H1 (cell line): ENCODE data around the gene FCF1. TPM values are rescaled to one million over a fixed set of nuclear protein-coding genes. Genes with fewer than 3 reads are reported as not detected.

ENCODE experiments used
- CTCF ChIA-PET: fragments of 300-600 bp; sonication (Branson Sonifier 250); formaldehyde crosslinking; loops from one replicate; lab custom pipeline; 2021; ENCODE audit not compliant: partially characterized antibody; lab: Charles Lee
- POLR2A ChIA-PET: fragments of 300-600 bp; sonication (Branson Sonifier 250); formaldehyde crosslinking; loops from one replicate; lab custom pipeline; 2021; ENCODE audit warnings: inconsistent platforms; ENCODE audit not compliant: partially characterized antibody; lab: Charles Lee
- DNase-seq, 2 experiments: peaks; one replicate each; pipeline versions ENCODE4 v3.0.0 to v3.0.0-alpha.2; 2010 to 2022; ENCODE audit warnings: low spot score in 2 of 2, low read depth in 1 of 2, mixed read lengths in 1 of 2
- FAIRE-seq: peaks from 2 replicates; lab custom pipeline; 2011; peaks lifted over from hg19 to GRCh38; lab: Jason Lieb, UNC
- H2AFZ ChIP-seq: 2 replicates; pipeline ENCODE4 v1.8.1; 2012; ENCODE audit warnings: low read length, inconsistent platforms
- H2AK5ac ChIP-seq: 2 replicates; pipeline ENCODE4 v1.6.1; 2013; ENCODE audit warnings: low read depth, low read length
- H2BK120ac ChIP-seq: replicated peaks from 2 replicates; pipeline ENCODE3; 2013; ENCODE audit warnings: low read depth, low read length, inconsistent platforms
- H2BK12ac ChIP-seq: 2 replicates; pipeline ENCODE4 v1.6.1; 2013; ENCODE audit warnings: low read depth, low read length
- H2BK15ac ChIP-seq: 2 replicates; pipeline ENCODE4 v1.6.1; 2013; ENCODE audit warnings: low read length
- H2BK20ac ChIP-seq: 2 replicates; pipeline ENCODE4 v1.6.1; 2013; ENCODE audit warnings: low read length
- H2BK5ac ChIP-seq: 2 replicates; pipeline ENCODE4 v1.6.1; 2013; ENCODE audit warnings: low read depth, low read length
- H3K14ac ChIP-seq: 2 replicates; pipeline ENCODE4 v1.6.1; 2013; ENCODE audit warnings: inconsistent platforms; ENCODE audit not compliant: insufficient read length
- H3K18ac ChIP-seq: 2 replicates; pipeline ENCODE4 v1.6.1; 2013; ENCODE audit warnings: low read length; ENCODE audit errors: extremely low read depth
- H3K23ac ChIP-seq: 2 replicates; pipeline ENCODE4 v1.6.1; 2013; ENCODE audit warnings: inconsistent platforms; ENCODE audit not compliant: insufficient read length
- H3K23me2 ChIP-seq: 2 replicates; pipeline ENCODE4 v1.6.1; 2013; ENCODE audit warnings: low read depth, low read length
- H3K27ac ChIP-seq: 2 replicates; pipeline ENCODE4 v1.6.1; 2011; ENCODE audit warnings: low read depth, low read length, inconsistent platforms
- H3K27me3 ChIP-seq, 4 experiments: replicated peaks in 1 of 4; 1 replicate in 1 of 4; 2 replicates in 3 of 4; pipeline versions ENCODE4 v1.6.1 to v1.8.1; 2011 to 2013; ENCODE audit warnings: low read length in 3 of 4, mild to moderate bottlenecking in 3 of 4, inconsistent platforms in 2 of 4, mixed read lengths in 2 of 4, moderate library complexity in 1 of 4; ENCODE audit not compliant: control insufficient read depth in 3 of 4, insufficient read depth in 3 of 4; ENCODE audit errors: extremely low read depth in 1 of 4
- H3K36me3 ChIP-seq, 4 experiments: 2 replicates each; pipeline versions ENCODE4 v1.6.1 to v1.8.1; 2011 to 2013; ENCODE audit warnings: mild to moderate bottlenecking in 4 of 4, low read length in 3 of 4, moderate library complexity in 2 of 4, control low read depth in 1 of 4, inconsistent platforms in 1 of 4; ENCODE audit not compliant: insufficient read depth in 4 of 4, control insufficient read depth in 2 of 4
- H3K4ac ChIP-seq: replicated peaks from 2 replicates; pipeline ENCODE3; 2013; ENCODE audit warnings: low read length, low read depth, mixed read lengths, inconsistent platforms; ENCODE audit not compliant: insufficient read length
- H3K4me1 ChIP-seq, 4 experiments: replicated peaks in 1 of 4; 1 replicate in 1 of 4; 2 replicates in 3 of 4; pipeline versions ENCODE4 v1.6.1 to v1.8.1; 2011 to 2013; ENCODE audit warnings: low read length in 3 of 4, inconsistent platforms in 2 of 4, mixed read lengths in 1 of 4; ENCODE audit not compliant: insufficient read depth in 4 of 4, control insufficient read depth in 3 of 4
- H3K4me2 ChIP-seq, 2 experiments: 2 replicates each; pipeline versions ENCODE4 v1.6.1 to v1.8.1; 2011 to 2013; ENCODE audit warnings: low read depth in 2 of 2, low read length in 2 of 2, control low read depth in 1 of 2, inconsistent platforms in 1 of 2, mild to moderate bottlenecking in 1 of 2; ENCODE audit not compliant: insufficient read depth in 1 of 2
- H3K4me3 ChIP-seq, 4 experiments: fragments of 200-600, 300-600 bp in 1 of 4; sonication (generic), shearing (Covaris generic), sonication (Bioruptor Twin) in 1 of 4; 2 replicates each; pipeline versions ENCODE4 v1.5.1 to v1.8.1; 2011 to 2016; ENCODE audit warnings: low read length in 4 of 4, low read depth in 3 of 4, control low read depth in 2 of 4, inconsistent platforms in 2 of 4, mild to moderate bottlenecking in 2 of 4, mixed read lengths in 1 of 4, moderate library complexity in 1 of 4; ENCODE audit not compliant: insufficient read depth in 2 of 4; ENCODE audit errors: extremely low read depth in 1 of 4
- H3K56ac ChIP-seq: replicated peaks from 2 replicates; pipeline ENCODE3; 2013; ENCODE audit warnings: low read depth, mild to moderate bottlenecking, mixed read lengths, low read length, inconsistent platforms; ENCODE audit not compliant: insufficient read length
- H3K79me1 ChIP-seq: 2 replicates; pipeline ENCODE4 v1.6.1; 2013; ENCODE audit warnings: low read depth, low read length, control low read depth
- H3K79me2 ChIP-seq, 2 experiments: 2 replicates each; pipeline versions ENCODE4 v1.6.1 to v1.8.1; 2012 to 2013; ENCODE audit warnings: low read length in 2 of 2, mild to moderate bottlenecking in 2 of 2, inconsistent platforms in 1 of 2; ENCODE audit not compliant: insufficient read depth in 2 of 2, control insufficient read depth in 1 of 2
- H3K9ac ChIP-seq, 4 experiments: replicated peaks in 1 of 4; 1 replicate in 1 of 4; 2 replicates in 3 of 4; pipeline versions ENCODE4 v1.6.1 to v1.8.1; 2011 to 2013; ENCODE audit warnings: low read depth in 3 of 4, low read length in 3 of 4, control low read depth in 2 of 4, mild to moderate bottlenecking in 2 of 4, moderate library complexity in 2 of 4, inconsistent platforms in 1 of 4; ENCODE audit errors: extremely low read depth in 1 of 4
- H3K9me3 ChIP-seq, 2 experiments: 2 replicates each; pipeline versions ENCODE4 v1.6.1 to v1.8.1; 2012 to 2013; ENCODE audit warnings: mild to moderate bottlenecking in 2 of 2, moderate library complexity in 2 of 2, control low read depth in 1 of 2, inconsistent platforms in 1 of 2, low read depth in 1 of 2, low read length in 1 of 2, mixed read lengths in 1 of 2; ENCODE audit not compliant: insufficient read depth in 2 of 2
- H4K20me1 ChIP-seq, 2 experiments: replicated peaks in 1 of 2; 2 replicates each; pipeline versions ENCODE3 to v1.8.1; 2011 to 2013; ENCODE audit warnings: inconsistent platforms in 2 of 2, low read length in 2 of 2, mild to moderate bottlenecking in 1 of 2; ENCODE audit not compliant: insufficient read depth in 2 of 2, control insufficient read depth in 1 of 2
- H4K5ac ChIP-seq: 2 replicates; pipeline ENCODE4 v1.6.1; 2013; ENCODE audit warnings: low read length, low read depth, mixed read lengths, inconsistent platforms; ENCODE audit not compliant: insufficient read length
- H4K8ac ChIP-seq: 2 replicates; pipeline ENCODE4 v1.8.0; 2013; ENCODE audit warnings: mild to moderate bottlenecking, moderate library complexity, low read length, inconsistent platforms; ENCODE audit not compliant: insufficient read depth; ENCODE audit errors: extremely low read depth
- H4K91ac ChIP-seq: replicated peaks from 2 replicates; pipeline ENCODE3; 2013; ENCODE audit warnings: low read length, mixed read lengths, inconsistent platforms; ENCODE audit not compliant: insufficient read length
- ASH2L ChIP-seq: fragments of 200-600, 300-600 bp; sonication (generic); IDR thresholded peaks from one replicate; pipeline ENCODE4 v1.7.1; 2017; ENCODE audit warnings: low read length
- CBX5 ChIP-seq: fragments of 300-800, 300-1000 bp; sonication (generic); IDR thresholded peaks from 2 replicates; pipeline ENCODE4 v1.7.1; 2016; ENCODE audit warnings: antibody characterized with exemption, low read length, low read depth
- CBX8 ChIP-seq: fragments of 300-800, 300-1000 bp; sonication (generic); IDR thresholded peaks from 2 replicates; pipeline ENCODE4 v1.7.1; 2016; ENCODE audit warnings: low read depth, low read length, borderline replicate concordance
- EP300 ChIP-seq, 2 experiments: IDR thresholded peaks; 1 replicate in 1 of 2; 2 replicates in 1 of 2; pipeline ENCODE4 v1.6.1; 2011 to 2012; ENCODE audit warnings: low read depth in 2 of 2, low read length in 2 of 2, mild to moderate bottlenecking in 2 of 2, borderline replicate concordance in 1 of 2, inconsistent platforms in 1 of 2, moderate library complexity in 1 of 2
- HDAC2 ChIP-seq, 2 experiments: fragments of 300-600 bp in 1 of 2; sonication (generic) in 1 of 2; IDR thresholded peaks; 2 replicates each; pipeline ENCODE4 v1.6.1; 2011 to 2012; ENCODE audit warnings: low read depth in 2 of 2, low read length in 2 of 2, mild to moderate bottlenecking in 2 of 2, moderate library complexity in 2 of 2, borderline replicate concordance in 1 of 2, inconsistent platforms in 1 of 2
- HDAC6 ChIP-seq: IDR thresholded peaks from one replicate; pipeline ENCODE4 v1.7.1; 2012; ENCODE audit warnings: low read depth, mild to moderate bottlenecking, inconsistent platforms, low read length, moderate library complexity
- JUND ChIP-seq: IDR thresholded peaks from 2 replicates; pipeline ENCODE4 v1.6.1; 2011; ENCODE audit warnings: mild to moderate bottlenecking, improper control_type of control experiment, low read length
- KDM5A ChIP-seq: fragments of 200-600 bp; IDR thresholded peaks from 2 replicates; pipeline ENCODE4 v1.7.1; 2012; ENCODE audit warnings: mild to moderate bottlenecking, low read length, inconsistent platforms, mixed read lengths
- SRF ChIP-seq: IDR thresholded peaks from 2 replicates; pipeline ENCODE4 v1.6.1; 2011; ENCODE audit warnings: mild to moderate bottlenecking, low read depth, low read length, moderate library complexity
- TCF12 ChIP-seq: IDR thresholded peaks from 2 replicates; pipeline ENCODE4 v1.6.1; 2011; ENCODE audit warnings: low read depth, mild to moderate bottlenecking, low read length
- WGBS, 2 experiments: shearing (Covaris generic) in 1 of 2; methylation state at CpG; one replicate each; pipeline versions ENCODE4 v1.1.6 to v1.1.7; 2013 to 2015; ENCODE audit warnings: low lambda C conversion rate in 2 of 2, mixed read lengths in 2 of 2, inconsistent platforms in 1 of 2, low coverage in 1 of 2, missing lambda C conversion rate in 1 of 2; ENCODE audit not compliant: insufficient replicate concordance in 2 of 2, insufficient coverage in 1 of 2, insufficient read length in 1 of 2; ENCODE audit errors: extremely low coverage in 1 of 2, missing lambda C conversion rate in 1 of 2; 5-methylcytosine and 5-hydroxymethylcytosine counted together
- polyA plus RNA-seq, 7 experiments: library from polyadenylated mRNA; depleted of rRNA in 3 of 7; stranded (reverse) in 5 of 7; unstranded in 2 of 7; fragments of >200 nt in 5 of 7; fragments of 200-250 nt in 2 of 7; gene quantifications; 1 replicate in 5 of 7; 2 replicates in 1 of 7; 4 replicates in 1 of 7; pipeline versions ENCODE4 v1.2.1 to v1.2.3, GENCODE V29; 2011 to 2013; ENCODE audit warnings: missing spikeins in 2 of 7, mixed read lengths in 2 of 7
- total RNA-seq: library from RNA; stranded (reverse); fragmentation: NEBNext Ultra II Directional; extraction: Animal tissue kit (Norgen Biotek cat#: 25700); gene quantifications from 2 replicates; pipeline ENCODE4 v1.2.1, GENCODE V29; 2021

FCF1 gene
- total and polyA plus RNA-seq, 2 of the 8 experiments (the other 6 are each of a cell fraction or from before 2014, with no cell fraction given) = 48.1 to 84.3 TPM

- Histone ChIP-seq H3K27ac (no peak overlapping the region), H4K8ac (no peak overlapping the region), H3K9me3 (no peaks in the 10 kb centered on the region; a peak in 1 of 4 replicates), H3K4ac (no peak overlapping the region), H3K23me2 (no peaks in the 10 kb centered on the region), H2BK5ac (no peak overlapping the region), H3K56ac (no peak overlapping the region), H3K18ac (no peak overlapping the region), H3K9ac (no peak overlapping the region), H2AFZ (no peak overlapping the region), H3K79me1 (peaks cover 2% of the 10 kb centered on the region), H3K36me3 (peaks cover 2 to 48% (median 19%) of the 10 kb centered on the region in 4 experiments; a peak in 7 of 8 replicates), H2AK5ac (no peak overlapping the region), H3K27me3 (no peaks in the 10 kb centered on the region), H3K4me2 (no peak overlapping the region), H2BK15ac (no peak overlapping the region), H3K14ac (no peak overlapping the region), H2BK12ac (no peak overlapping the region), H4K5ac (no peak overlapping the region), H2BK120ac (no peak overlapping the region), H3K4me1 (0 out of 7 replicates have a peak, but pooled peaks cover 0 to 8% (median 0%) of the 10 kb centered on the region in 4 experiments), H3K23ac (no peak overlapping the region), H3K4me3 (no peak overlapping the region), H4K20me1 (peaks cover 0 to 4% of the 10 kb centered on the region in 2 experiments), H4K91ac (no peak overlapping the region), H2BK20ac (no peak overlapping the region), H3K79me2 (peaks cover 0 to 41% of the 10 kb centered on the region in 2 experiments; a peak in 2 of 4 replicates)
- DNase-seq = no peak
- POLR2A ChIA-PET = no interaction called here
- TF ChIP-seq EP300 (IDR thresholded peaks at IDR 0.05; ENCODE audit: borderline replicate concordance in 1 of 2, low read depth in 2 of 2, low read length in 2 of 2) (no peak), ASH2L (no peak), CBX8 (no peak), HDAC6 (no peak), HDAC2 (IDR thresholded peaks at IDR 0.05; ENCODE audit: borderline replicate concordance in 1 of 2, low read depth in 2 of 2, low read length in 2 of 2) (no peak), JUND (no peak), TCF12 (no peak), SRF (no peak), KDM5A (no peak), CBX5 (no peak)
- FAIRE-seq = no peak
- 88% methylated on average over 2 of the region's 2 CpGs; no CpG with 5 or more reads in 1 of the 2 experiments for WGBS, 2 experiments
- CTCF ChIA-PET = no interaction called here
Observed at GRCh38 chr14:74786796-74787315, 73.9 kb downstream of the FCF1 start.
